CD1c-positive myeloid dendritic cell (primary cell): ENCODE measurements around the gene EMD.
A peak's percentile ranks its signal among the peaks of the same experiment; 100 is the strongest.

Experiments
- DNase-seq: peaks from one replicate; pipeline ENCODE4 v3.0.0-alpha.2; 2016; ENCODE audit errors: extremely low spot score

Gene EMD

GRCh38 chrX:154419189-154419588 lies 40.1 kb downstream of the EMD start:
- DNase-seq = no peak

GRCh38 chrX:154419688-154420401 lies 40.8 kb downstream of the EMD start:
- DNase-seq = no peak

- DNase-seq = no peak
Measured at GRCh38 chrX:154420402-154420756, 41.3 kb downstream of the EMD start.

DNA sequence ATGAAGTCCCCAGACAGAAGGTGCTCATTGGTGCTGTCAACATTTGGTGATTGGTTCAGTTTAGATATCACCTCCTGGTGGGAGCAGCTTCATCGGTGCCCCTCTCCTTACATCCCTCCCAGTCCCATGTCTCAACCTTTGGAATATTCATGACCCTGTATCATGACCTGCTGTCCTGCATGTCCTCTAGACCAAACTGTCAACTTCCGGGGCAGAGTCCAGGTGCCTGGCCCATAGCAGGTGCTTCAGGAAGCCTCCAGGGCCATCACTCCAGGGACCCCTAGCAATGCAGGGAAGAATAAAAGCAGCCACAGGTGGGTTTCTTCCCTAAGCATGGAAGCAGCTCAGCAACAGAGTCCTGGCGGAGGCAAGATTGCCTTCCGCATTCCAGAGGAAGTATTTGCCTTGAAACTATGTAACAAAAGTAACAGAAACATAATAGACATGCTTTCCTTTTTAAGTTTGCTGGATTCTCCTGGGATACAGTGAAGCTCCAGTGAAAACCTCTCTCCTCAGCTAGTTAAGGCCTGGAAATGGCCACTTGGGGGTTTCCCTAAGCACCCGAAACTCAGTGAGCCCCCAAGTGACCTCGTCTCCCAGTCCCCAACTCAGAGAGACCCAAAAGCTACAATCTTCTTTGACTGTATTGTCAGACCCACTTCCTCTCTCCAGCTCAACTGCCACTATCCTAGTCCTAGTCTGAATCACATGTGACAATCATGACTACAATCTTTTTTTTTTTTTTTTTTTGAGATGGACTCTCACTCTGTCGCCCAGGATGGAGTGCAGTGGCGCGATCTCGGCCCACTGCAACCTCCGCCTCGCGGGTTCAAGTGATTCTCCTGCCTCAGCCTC lies 48.0 kb downstream of the EMD start:
- DNase-seq = peak; percentile 48

DNA sequence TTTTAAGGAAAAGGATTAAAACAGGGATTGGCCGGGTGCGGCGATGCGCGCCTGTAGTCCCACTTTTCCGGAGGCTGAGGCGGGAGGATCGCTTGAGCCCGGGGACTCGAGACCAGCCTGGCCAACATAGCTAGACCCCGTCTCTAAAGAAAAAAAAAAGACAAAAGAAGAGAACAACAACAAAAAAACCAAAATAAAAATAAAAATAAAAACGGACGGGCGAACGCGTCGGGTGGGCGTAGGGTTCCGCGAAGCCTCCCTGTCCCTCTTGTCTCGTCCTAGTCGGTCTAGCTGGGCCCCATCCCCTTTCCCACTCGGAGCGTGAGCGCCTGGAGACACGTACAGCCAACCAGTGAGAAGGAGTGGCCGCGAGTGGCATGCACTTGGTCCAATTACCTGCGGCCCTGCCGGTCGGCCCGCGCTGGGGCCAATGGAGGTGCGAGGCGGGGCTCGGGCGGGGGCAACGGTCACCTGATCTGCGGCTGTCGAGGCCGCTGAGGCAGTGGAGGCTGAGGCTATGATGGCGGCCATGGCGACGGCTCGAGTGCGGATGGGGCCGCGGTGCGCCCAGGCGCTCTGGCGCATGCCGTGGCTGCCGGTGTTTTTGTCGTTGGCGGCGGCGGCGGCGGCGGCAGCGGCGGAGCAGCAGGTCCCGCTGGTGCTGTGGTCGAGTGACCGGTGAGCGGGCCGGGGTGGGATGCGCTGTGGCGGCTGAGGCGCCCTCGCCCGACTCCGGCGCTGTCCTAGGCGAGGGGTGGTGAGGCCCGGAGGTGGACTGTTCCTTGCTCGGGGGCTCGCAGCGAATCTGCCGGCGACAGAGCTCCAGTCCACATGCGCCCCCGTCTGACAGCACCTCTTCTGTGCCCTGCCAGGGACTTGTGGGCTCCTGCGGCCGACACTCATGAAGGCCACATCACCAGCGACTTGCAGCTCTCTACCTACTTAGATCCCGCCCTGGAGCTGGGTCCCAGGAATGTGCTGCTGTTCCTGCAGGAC lies 49.4 kb downstream of the EMD start, which contains the start of gene ATP6AP1:
TSS of gene ATP6AP1 (plus strand) at position 502 of the 996 bp plus-strand sequence. CDS start at position 518, 16 bp downstream.
- DNase-seq = peak; percentile 93

DNA sequence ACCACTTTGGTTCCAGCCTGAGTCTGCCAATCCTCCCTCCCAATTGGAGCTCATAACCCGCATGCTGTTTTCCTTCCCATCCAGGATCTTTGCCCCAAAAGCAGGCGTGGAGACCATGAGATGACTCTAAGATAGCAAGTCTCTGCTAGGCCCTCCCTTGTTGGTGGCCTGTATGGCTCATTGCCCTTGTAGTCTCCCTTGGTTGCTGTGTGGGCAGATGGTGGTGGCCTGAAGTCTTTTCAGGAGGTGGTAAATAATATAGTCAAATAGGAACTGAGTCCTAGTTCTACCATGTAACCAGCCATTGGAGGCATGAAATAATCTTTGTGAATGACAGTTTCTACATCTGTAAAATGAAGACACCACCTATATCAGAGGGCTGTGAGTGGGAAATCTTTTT lies 50.6 kb downstream of the EMD start:
- DNase-seq = peak; percentile 38

DNA sequence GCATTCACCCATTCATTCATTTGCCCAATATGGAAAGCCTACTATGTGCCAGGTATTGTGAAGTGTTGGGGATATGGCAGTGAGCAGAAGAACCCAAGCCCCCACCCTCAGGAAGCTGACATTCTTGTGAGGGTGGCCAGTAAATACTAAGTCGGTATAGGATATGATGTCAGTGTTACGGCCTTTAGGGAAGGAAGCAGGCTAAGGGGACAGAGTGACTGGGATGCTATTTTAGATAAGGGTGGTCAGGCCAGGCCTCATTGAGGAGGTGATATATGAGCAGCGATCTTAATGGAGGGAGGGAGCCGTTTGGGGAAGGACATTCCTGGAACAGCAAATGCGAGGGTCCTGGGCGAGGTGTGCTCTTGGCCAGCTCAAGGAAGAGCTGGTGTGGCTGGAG lies 51.4 kb downstream of the EMD start:
- DNase-seq = peak; percentile 16

DNA sequence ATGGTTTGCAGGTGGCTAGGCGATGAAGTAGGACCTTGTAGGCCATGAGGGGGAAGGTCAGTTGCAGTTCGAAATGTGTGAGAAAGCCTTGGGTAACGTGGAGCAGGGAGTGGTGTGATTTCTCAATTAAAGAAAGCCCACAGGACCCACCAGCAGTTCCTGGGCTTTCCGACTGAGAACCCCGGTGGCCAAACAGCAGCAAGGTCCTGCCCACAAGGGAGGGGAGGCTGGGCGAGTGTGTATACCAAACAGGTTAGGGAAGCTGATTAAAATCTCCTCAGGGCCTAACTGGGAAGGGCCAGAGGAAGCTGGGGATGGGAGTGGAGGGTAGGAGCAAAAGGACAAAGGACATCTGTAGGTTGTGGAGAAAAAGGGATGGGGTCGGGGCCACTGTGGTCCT lies 51.8 kb downstream of the EMD start:
- DNase-seq = peak; percentile 63
